Tibial nerve (tissue), 4 donors: ENCODE measurements around the gene CCIN. TPM values are rescaled to one million over a fixed set of nuclear protein-coding genes. Genes with fewer than 3 reads are reported as not detected.
"Not testable (repeated sequence)": the region's sequence is repeated elsewhere in the genome, so short reads cannot be mapped to it uniquely, and the experiment has no call there.

Source experiments
- DNase-seq, 2 donors: peaks; one replicate each; pipeline ENCODE4 v3.0.0-alpha.2; 2019; ENCODE audit warnings: low spot score in 2 of 2
- H3K27ac ChIP-seq, 4 donors: fragments of 200-600 bp; sonication (generic) in 3 of 4; one replicate each; pipeline ENCODE4 v1.5.1; 2017 to 2019; ENCODE audit warnings: mild to moderate bottlenecking in 1 of 4
- H3K27me3 ChIP-seq, 2 donors: fragments of 200-600 bp; sonication (generic) in 1 of 2; one replicate each; pipeline versions ENCODE4 v1.5.1 to v1.6.0; 2017 to 2019
- H3K36me3 ChIP-seq, 3 donors: fragments of 200-600 bp; sonication (generic); one replicate each; pipeline ENCODE4 v1.5.1; 2018 to 2019
- H3K4me1 ChIP-seq, 4 donors: fragments of 200-600 bp; sonication (generic) in 3 of 4; one replicate each; pipeline ENCODE4 v1.5.1; 2017 to 2019
- H3K4me3 ChIP-seq, 4 donors: fragments of 200-600 bp; sonication (generic) in 3 of 4; one replicate each; pipeline ENCODE4 v1.5.1; 2017 to 2019; ENCODE audit warnings: mild to moderate bottlenecking in 1 of 4, moderate library complexity in 1 of 4
- H3K9me3 ChIP-seq, 4 donors: fragments of 200-600 bp; sonication (generic) in 3 of 4; one replicate each; pipeline ENCODE4 v1.5.1; 2017 to 2019
- EP300 ChIP-seq, 2 donors: sonication (generic); formaldehyde crosslinking; IDR thresholded peaks; one replicate each; pipeline ENCODE4 v1.6.1; 2017; ENCODE audit warnings: antibody characterized with exemption in 2 of 2, mild to moderate bottlenecking in 1 of 2
- POLR2A ChIP-seq, 2 donors: fragments of 450-650 bp; IDR thresholded peaks; one replicate each; pipeline ENCODE4 v1.6.1; 2017; ENCODE audit warnings: antibody characterized with exemption in 2 of 2, mild to moderate bottlenecking in 2 of 2, moderate library complexity in 2 of 2
- WGBS, 2 donors: methylation state at CpG; one replicate each; pipeline ENCODE4 v1.1.5; 2018; 5-methylcytosine and 5-hydroxymethylcytosine counted together
- total RNA-seq, 4 donors: library from RNA; depleted of rRNA; stranded (reverse); fragments of >200 nt; gene quantifications; one replicate each; pipeline ENCODE4 v1.1.0, GENCODE V29; 2016
- TF ChIP-seq, protein P1 (sequence below), 5 experiments: fragments of 200-600 bp in 3 of 5; fragments of 450-650 bp in 2 of 5; sonication (generic) in 3 of 5; IDR thresholded peaks; one replicate each; pipeline ENCODE4 v1.5.1; 2016 to 2019; ENCODE audit warnings: antibody characterized with exemption in 5 of 5, mild to moderate bottlenecking in 3 of 5, moderate library complexity in 2 of 5

The CCIN gene
- total RNA-seq, 4 donors from 2014 or later, result not detected

DNA sequence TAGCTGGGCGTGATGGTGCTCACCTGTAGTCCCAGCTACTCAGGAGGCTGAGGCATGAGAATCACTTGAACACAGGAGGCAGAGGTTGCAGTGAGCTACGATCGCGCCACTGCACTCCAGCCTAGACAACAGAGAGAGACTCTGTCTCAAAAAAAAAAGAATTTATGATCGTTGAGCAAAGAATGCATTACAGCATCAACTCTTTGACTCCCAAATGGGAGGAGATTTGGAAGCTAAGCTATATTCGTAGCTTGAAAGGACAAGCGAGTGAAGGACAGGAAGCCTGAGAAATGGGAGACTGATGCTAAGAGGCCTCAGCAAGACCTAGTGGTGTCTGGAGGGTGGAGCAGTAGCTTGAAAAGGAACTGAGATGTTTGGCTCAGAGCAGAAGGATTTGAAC is 10.3 kb upstream of the CCIN start:
- WGBS, 2 donors, result 47 to 57% methylated on average over 7 of the region's 7 CpGs
- Histone ChIP-seq H3K4me1 (peaks cover 0 to 28% (median 13%) of the 10 kb centered on the region in 4 donors), H3K9me3 (no peaks in the 10 kb centered on the region), H3K27me3 (no peaks in the 10 kb centered on the region), H3K36me3 (peaks cover 0 to 12% (median 0%) of the 10 kb centered on the region in 3 donors), H3K27ac (peak overlapping the region in 2 of 4 donors; percentile 7 to 24), H3K4me3 (no peak overlapping the region)
- no peak for DNase-seq
- TF ChIP-seq EP300 (IDR thresholded peaks at IDR 0.05) (no peak), POLR2A (IDR thresholded peaks at IDR 0.05) (no peak)
- TF ChIP-seq, protein P1, sequence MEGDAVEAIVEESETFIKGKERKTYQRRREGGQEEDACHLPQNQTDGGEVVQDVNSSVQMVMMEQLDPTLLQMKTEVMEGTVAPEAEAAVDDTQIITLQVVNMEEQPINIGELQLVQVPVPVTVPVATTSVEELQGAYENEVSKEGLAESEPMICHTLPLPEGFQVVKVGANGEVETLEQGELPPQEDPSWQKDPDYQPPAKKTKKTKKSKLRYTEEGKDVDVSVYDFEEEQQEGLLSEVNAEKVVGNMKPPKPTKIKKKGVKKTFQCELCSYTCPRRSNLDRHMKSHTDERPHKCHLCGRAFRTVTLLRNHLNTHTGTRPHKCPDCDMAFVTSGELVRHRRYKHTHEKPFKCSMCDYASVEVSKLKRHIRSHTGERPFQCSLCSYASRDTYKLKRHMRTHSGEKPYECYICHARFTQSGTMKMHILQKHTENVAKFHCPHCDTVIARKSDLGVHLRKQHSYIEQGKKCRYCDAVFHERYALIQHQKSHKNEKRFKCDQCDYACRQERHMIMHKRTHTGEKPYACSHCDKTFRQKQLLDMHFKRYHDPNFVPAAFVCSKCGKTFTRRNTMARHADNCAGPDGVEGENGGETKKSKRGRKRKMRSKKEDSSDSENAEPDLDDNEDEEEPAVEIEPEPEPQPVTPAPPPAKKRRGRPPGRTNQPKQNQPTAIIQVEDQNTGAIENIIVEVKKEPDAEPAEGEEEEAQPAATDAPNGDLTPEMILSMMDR (IDR thresholded peaks at IDR 0.05), result no peak

DNA sequence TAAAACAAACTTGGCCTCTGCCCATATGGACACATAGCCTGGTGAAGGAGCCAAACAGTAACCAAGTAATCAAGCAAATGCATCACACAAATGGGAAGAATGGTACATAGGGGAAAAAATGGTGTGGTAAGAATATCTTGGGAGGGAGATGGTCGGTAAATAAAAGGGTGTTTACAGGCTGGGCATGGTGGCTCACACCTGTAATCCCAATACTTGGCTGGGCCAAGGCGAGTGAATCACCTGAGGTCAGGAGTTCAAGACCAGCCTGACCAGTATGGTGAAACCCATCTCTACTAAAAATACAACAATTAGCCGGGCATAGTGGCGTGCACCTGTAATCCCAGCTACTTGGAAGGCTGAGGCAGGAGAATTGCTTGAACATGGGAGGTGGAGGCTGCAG is 9.7 kb upstream of the CCIN start:
- 96 to 98% methylated on average over 4 of the region's 4 CpGs for WGBS, 2 donors
- H3K9me3 ChIP-seq, H3K4me3 ChIP-seq, H3K27me3 ChIP-seq, DNase-seq: not testable (repeated sequence)
- H3K27ac ChIP-seq, result peak overlapping the region in 1 of 4 donors; percentile 7
- H3K36me3 ChIP-seq, result peaks cover 0 to 12% (median 0%) of the 10 kb centered on the region in 3 donors
- peaks cover 0 to 24% (median 13%) of the 10 kb centered on the region in 4 donors for H3K4me1 ChIP-seq

DNA sequence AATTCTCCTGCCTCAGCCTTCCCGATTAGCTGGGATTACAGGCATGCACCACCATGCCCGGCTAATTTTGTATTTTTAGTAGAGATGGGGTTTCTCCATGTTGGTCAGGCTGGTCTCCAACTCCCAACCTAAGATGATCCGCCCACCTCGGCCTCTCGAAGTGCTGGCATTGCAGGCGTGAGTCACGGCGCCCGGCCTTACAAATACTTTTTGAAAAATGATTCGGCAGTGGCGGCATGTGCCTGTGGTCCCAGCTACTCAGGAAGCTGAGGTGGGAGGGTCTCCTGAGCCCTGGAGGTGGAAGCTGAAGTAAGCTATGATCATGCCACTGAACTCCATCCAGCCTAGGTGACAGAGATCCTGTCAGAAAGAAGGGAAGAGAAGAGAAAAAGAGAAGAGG is 9.1 kb upstream of the CCIN start:
- 84 to 90% methylated on average over 11 of the region's 11 CpGs for WGBS, 2 donors
- H3K9me3 ChIP-seq, H3K27me3 ChIP-seq, DNase-seq, H3K4me3 ChIP-seq, H3K27ac ChIP-seq: not testable (repeated sequence)
- peaks cover 0 to 18% (median 9%) of the 10 kb centered on the region in 4 donors for H3K4me1 ChIP-seq
- H3K36me3 ChIP-seq, result peaks cover 0 to 12% (median 0%) of the 10 kb centered on the region in 3 donors

DNA sequence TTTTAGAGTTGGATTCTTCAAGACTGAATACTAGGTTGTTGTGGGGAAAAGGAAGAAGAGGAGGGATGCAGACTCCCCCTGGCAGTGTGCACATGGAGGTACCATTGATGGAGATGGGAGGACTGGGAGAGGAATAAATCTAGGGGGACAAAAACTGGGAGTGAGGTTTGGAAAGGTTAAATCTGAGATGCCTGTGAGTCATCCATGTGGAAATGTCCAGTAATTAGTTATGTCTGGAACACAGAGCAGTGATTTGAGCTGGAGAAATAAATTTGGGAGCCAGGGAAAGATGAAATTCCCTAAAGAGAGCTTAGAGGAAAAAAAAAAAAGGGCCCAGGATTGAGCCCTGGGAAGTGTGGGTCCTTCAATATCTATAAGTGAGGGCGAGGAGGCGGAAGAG is 8.0 kb upstream of the CCIN start:
- TF ChIP-seq POLR2A (IDR thresholded peaks at IDR 0.05) (no peak), EP300 (IDR thresholded peaks at IDR 0.05) (peak in 1 of 2 donors; percentile 27)
- TF ChIP-seq, protein P1 (IDR thresholded peaks at IDR 0.05), result no peak
- WGBS, 2 donors, result 85 to 87% methylated on average over 2 of the region's 2 CpGs
- Histone ChIP-seq H3K27ac (peak overlapping the region in 2 of 4 donors; percentile 15 to 57), H3K36me3 (peaks cover 0 to 8% (median 0%) of the 10 kb centered on the region in 3 donors), H3K4me1 (peaks cover 0 to 28% (median 9%) of the 10 kb centered on the region in 4 donors), H3K27me3 (no peaks in the 10 kb centered on the region), H3K4me3 (no peak overlapping the region), H3K9me3 (no peaks in the 10 kb centered on the region)
- no peak for DNase-seq

DNA sequence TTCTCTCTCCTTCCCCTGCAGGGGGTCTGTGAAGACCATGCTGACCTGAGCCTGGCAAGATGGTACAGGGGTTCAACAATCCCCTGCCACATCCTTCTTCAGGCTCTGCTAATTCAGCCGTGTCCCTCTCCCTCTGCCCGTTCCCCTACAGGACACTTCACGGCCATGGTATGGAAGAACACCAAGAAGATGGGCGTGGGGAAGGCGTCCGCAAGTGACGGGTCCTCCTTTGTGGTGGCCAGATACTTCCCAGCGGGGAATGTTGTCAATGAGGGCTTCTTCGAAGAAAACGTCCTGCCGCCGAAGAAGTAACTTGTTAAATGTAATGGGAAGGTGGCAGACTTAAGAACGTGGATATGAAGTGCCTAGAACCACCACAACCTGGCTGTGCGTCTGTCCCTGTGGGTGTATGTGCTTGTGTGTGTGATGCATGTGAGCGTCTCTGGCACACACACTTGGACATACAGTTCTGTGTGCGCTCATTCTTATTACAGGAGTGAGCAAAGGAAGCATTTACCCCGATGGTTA is 6.9 kb upstream of the CCIN start:
- no peak for DNase-seq
- no peak overlapping the region for H3K4me3 ChIP-seq
- H3K4me1 ChIP-seq, result peaks cover 0 to 38% (median 9%) of the 10 kb centered on the region in 4 donors
- WGBS, 2 donors, result 91 to 92% methylated on average over 17 of the region's 17 CpGs
- H3K27ac ChIP-seq, result peak overlapping the region in 2 of 4 donors; percentile 69 to 79
- TF ChIP-seq POLR2A (IDR thresholded peaks at IDR 0.05) (no peak), EP300 (IDR thresholded peaks at IDR 0.05) (no peak)
- TF ChIP-seq, protein P1 (IDR thresholded peaks at IDR 0.05), result no peak
- no peaks in the 10 kb centered on the region for H3K9me3 ChIP-seq
- H3K27me3 ChIP-seq, result no peaks in the 10 kb centered on the region
- no peaks in the 10 kb centered on the region for H3K36me3 ChIP-seq

- Histone ChIP-seq H3K36me3 (no peaks in the 10 kb centered on the region), H3K27me3 (peaks cover 0 to 2% of the 10 kb centered on the region in 2 donors), H3K4me1 (peaks cover 0 to 35% (median 9%) of the 10 kb centered on the region in 4 donors), H3K27ac (peak overlapping the region; percentile 7 to 79 (median 66)), H3K9me3 (no peaks in the 10 kb centered on the region), H3K4me3 (no peak overlapping the region)
- TF ChIP-seq, protein P1 (IDR thresholded peaks at IDR 0.05), result no peak
- TF ChIP-seq EP300 (IDR thresholded peaks at IDR 0.05) (peak in 1 of 2 donors; percentile 30), POLR2A (IDR thresholded peaks at IDR 0.05) (no peak)
- DNase-seq, result no peak
- WGBS, 2 donors, result 17 to 31% methylated on average over 6 to 8 of the region's 9 CpGs
These were observed 6.0 kb upstream of the CCIN start for GRCh38 chr9:36163049-36163785.
